ENCODE data around the gene TF. TPM values are rescaled to one million over a fixed set of nuclear protein-coding genes. Genes with fewer than 3 reads are reported as not detected.

The TF gene
- total RNA-seq, 1 experiment from 2014 or later = 0.09 TPM

DNA sequence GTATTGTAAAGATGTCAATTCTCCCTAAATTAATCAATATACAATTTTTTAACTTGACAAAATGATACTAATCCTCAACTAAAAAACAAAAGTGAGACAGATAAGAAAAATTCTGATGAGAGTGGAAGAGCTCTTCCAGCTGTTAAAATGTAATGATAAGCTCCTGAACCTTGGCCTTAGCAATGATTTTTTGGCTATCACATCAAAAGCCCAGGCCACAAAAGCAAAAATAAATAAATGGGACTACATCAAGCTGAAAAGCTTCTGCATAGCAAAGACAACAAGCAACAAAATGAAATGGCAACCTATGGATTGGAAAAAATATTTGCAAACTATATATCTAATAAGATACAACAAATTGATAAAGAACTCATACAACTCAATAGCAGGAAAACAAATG, 35.4 kb downstream of the TF start:
- H3K23me2 ChIP-seq (ENCODE audit: insufficient read length, low read depth, low read length, poor library complexity, severe bottlenecking) = no peaks in the 10 kb centered on the region
- no peaks in the 10 kb centered on the region for H4K20me1 ChIP-seq (ENCODE audit: control insufficient read depth, insufficient read depth, insufficient read length)

More for the DNA sequence above, 35.4 kb downstream of the TF start:
- Histone ChIP-seq H4K91ac (ENCODE audit: insufficient read length, low read depth, low read length) (no peak overlapping the region), H3K27me3 (ENCODE audit: insufficient read depth, low read length) (no peaks in the 10 kb centered on the region), H2BK12ac (ENCODE audit: insufficient read length, low read depth, low read length) (no peak overlapping the region), H2BK15ac (ENCODE audit: low read depth, low read length) (no peak overlapping the region), H2BK120ac (ENCODE audit: low read depth, low read length, poor library complexity, severe bottlenecking) (no peak overlapping the region), H3K4me1 (ENCODE audit: insufficient read depth, low read length) (no peaks in the 10 kb centered on the region; the same call in 1 of the 2 replicates), H3K23ac (ENCODE audit: insufficient read length, low read depth, low read length) (no peak overlapping the region), H3T11ph (ENCODE audit: low read length) (no peak overlapping the region), H2AFZ (ENCODE audit: low read length) (no peak overlapping the region), H3K56ac (ENCODE audit: insufficient read length, low read depth, low read length) (no peak overlapping the region), H3K79me1 (ENCODE audit: insufficient read depth, low read depth, low read length, poor library complexity, severe bottlenecking) (no peaks in the 10 kb centered on the region), H3K79me2 (ENCODE audit: insufficient read depth, low read length) (no peaks in the 10 kb centered on the region), H2AK5ac (ENCODE audit: insufficient read length, low read length) (no peak overlapping the region), H2BK5ac (ENCODE audit: insufficient read length, low read length) (no peak overlapping the region), H3K14ac (ENCODE audit: insufficient read depth, low read length) (no peak overlapping the region), H3K4me2 (ENCODE audit: insufficient read depth, insufficient read length, low read length) (no peak overlapping the region), H3K9ac (ENCODE audit: extremely low read depth, insufficient read length, low read length) (no peak overlapping the region), H4K8ac (replicated peaks; ENCODE audit: insufficient read length, low read depth, low read length) (no peak overlapping the region), H2BK20ac (ENCODE audit: low read depth, low read length, poor library complexity, severe bottlenecking) (no peak overlapping the region), H3K4ac (ENCODE audit: low read depth, low read length) (no peak overlapping the region), H3K18ac (ENCODE audit: insufficient read length, low read depth, low read length) (no peak overlapping the region), H3K9me3 (ENCODE audit: control insufficient read depth, low read depth, low read length) (no peaks in the 10 kb centered on the region), H3K27ac (ENCODE audit: insufficient read length, low read depth, low read length) (no peak overlapping the region), H4K5ac (ENCODE audit: insufficient read length, low read depth, low read length) (no peak overlapping the region)
- DNase-seq = no peak
- peaks cover 11 to 12% of the 10 kb centered on the region in 2 experiments for H3K9me3 Mint-ChIP-seq
- H3K4me3 Mint-ChIP-seq = no peak overlapping the region
- peaks cover 9 to 11% of the 10 kb centered on the region in 2 experiments for H3K4me1 Mint-ChIP-seq
- TF ChIP-seq CTCF (conservative IDR thresholded peaks at IDR 0.05) = no peak
- H3K36me3 Mint-ChIP-seq (ENCODE audit: insufficient read depth in 1 of 3, low read depth in 3 of 3) = peaks cover 0 to 4% (median 2%) of the 10 kb centered on the region in 3 experiments; a peak in 1 of 7 replicates
- H3K27me3 Mint-ChIP-seq (ENCODE audit: low read depth) = peaks cover 13% of the 10 kb centered on the region
- H3K27ac Mint-ChIP-seq = no peak overlapping the region

Measured in H9 (cell line).